HepG2 (cell line): Measurements from ENCODE around the gene FGGY. TPM values are rescaled to one million over a fixed set of nuclear protein-coding genes. Genes with fewer than 3 reads are reported as not detected.

Experiments used
- ATAC-seq: fragments of 200-7000 bp; cut with Tn5 transposase; 3 replicates; pipeline ENCODE4 v1.9.1; 2020; ENCODE audit warnings: mild to moderate bottlenecking, moderate library complexity
- BruUV-seq: library from RNA; stranded (reverse); fragments of 400-500 nt; replicated peaks from 2 replicates; lab custom pipeline; 2021; lab: Mats Ljungman, UMichigan
- CTCF ChIA-PET: fragments of 300-600 bp; formaldehyde crosslinking; extraction: SDS; loops from one replicate; lab custom pipeline; 2021; ENCODE audit warnings: low total read pairs, inconsistent platforms, low intra/inter-chr PET ratio; lab: Yijun Ruan, JAX
- POLR2A ChIA-PET: fragments of 350-600 bp; sonication (Branson Sonifier 250); formaldehyde crosslinking; loops from one replicate; lab custom pipeline; 2020; ENCODE audit warnings: antibody characterized with exemption, inconsistent platforms; lab: Yijun Ruan, JAX
- DNase-seq: peaks from one replicate; pipeline ENCODE4 v3.0.0-alpha.2; 2015; ENCODE audit warnings: low spot score
- FAIRE-seq: peaks from 3 replicates; lab custom pipeline; 2011; peaks lifted over from hg19 to GRCh38; lab: Jason Lieb, UNC
- H2AFZ ChIP-seq: one replicate; pipeline ENCODE4 v1.6.1; 2011; ENCODE audit warnings: low read length, inconsistent platforms
- H3K27ac ChIP-seq: fragments of 300-600 bp; 3 replicates; pipeline ENCODE4 v1.8.0; 2011; ENCODE audit warnings: mixed run types, mild to moderate bottlenecking, mixed read lengths, low read length, inconsistent platforms; ENCODE audit not compliant: insufficient read depth; ENCODE audit errors: extremely low read length
- H3K27me3 ChIP-seq, 2 experiments: fragments of 200-600 bp in 1 of 2; 2 replicates in 1 of 2; 3 replicates in 1 of 2; pipeline versions ENCODE4 v1.6.0 to v1.8.0; 2011; ENCODE audit warnings: low read length in 2 of 2, mild to moderate bottlenecking in 2 of 2, moderate library complexity in 2 of 2, inconsistent platforms in 1 of 2; ENCODE audit not compliant: insufficient read depth in 2 of 2, control insufficient read depth in 1 of 2
- H3K36me3 ChIP-seq, 2 experiments: fragments of 200-600 bp in 1 of 2; replicated peaks in 1 of 2; 2 replicates in 1 of 2; 3 replicates in 1 of 2; pipeline versions ENCODE4 v1.5.1 to v1.8.0; 2011; ENCODE audit warnings: low read length in 2 of 2, inconsistent platforms in 1 of 2; ENCODE audit not compliant: insufficient read depth in 2 of 2, control insufficient read depth in 1 of 2
- H3K4me1 ChIP-seq: 2 replicates; pipeline ENCODE4 v1.5.1; 2012; ENCODE audit warnings: low read length, inconsistent platforms; ENCODE audit not compliant: insufficient read depth
- H3K4me2 ChIP-seq: 2 replicates; pipeline ENCODE4 v1.6.0; 2011; ENCODE audit warnings: low read depth, low read length, inconsistent platforms
- H3K4me3 ChIP-seq, 3 experiments: fragments of 200-600 bp in 1 of 3; sonication (generic), shearing (Covaris generic) in 1 of 3; replicated peaks in 1 of 3; 2 replicates each; pipeline ENCODE4 v1.5.1; 2011 to 2016; ENCODE audit warnings: low read length in 3 of 3, inconsistent platforms in 2 of 3, low read depth in 2 of 3, mild to moderate bottlenecking in 2 of 3, control low read depth in 1 of 3, mixed read lengths in 1 of 3; ENCODE audit not compliant: insufficient read depth in 1 of 3
- H3K79me2 ChIP-seq: one replicate; pipeline ENCODE4 v1.6.1; 2011; ENCODE audit warnings: low read length, inconsistent platforms; ENCODE audit not compliant: insufficient read depth
- H3K9ac ChIP-seq: 2 replicates; pipeline ENCODE4 v1.6.0; 2011; ENCODE audit warnings: mild to moderate bottlenecking, low read depth, low read length, inconsistent platforms; ENCODE audit not compliant: insufficient read depth
- H3K9me3 ChIP-seq: 2 replicates; pipeline ENCODE4 v1.5.1; 2012; ENCODE audit warnings: mild to moderate bottlenecking, low read length
- H4K20me1 ChIP-seq: 2 replicates; pipeline ENCODE4 v1.6.0; 2011; ENCODE audit warnings: inconsistent platforms, mild to moderate bottlenecking, low read length, moderate library complexity; ENCODE audit not compliant: insufficient read depth
- ATF3 ChIP-seq: sonication (generic); formaldehyde crosslinking; IDR thresholded peaks from 2 replicates; pipeline ENCODE4 v1.4.0; 2020; ENCODE audit warnings: missing genetic modification reagents
- ELF3 ChIP-seq: IDR thresholded peaks from 2 replicates; pipeline ENCODE4 v1.6.1; 2016; ENCODE audit warnings: missing genetic modification reagents, missing compliant biosample characterization
- HMG20B ChIP-seq: conservative IDR thresholded peaks from 2 replicates; pipeline ENCODE4 v1.6.1; 2016; ENCODE audit warnings: missing genetic modification reagents, missing compliant biosample characterization
- HNF1A ChIP-seq, 2 experiments: sonication (generic) in 1 of 2; formaldehyde crosslinking in 1 of 2; IDR thresholded peaks; 2 replicates each; pipeline versions ENCODE4 v1.4.0 to v1.6.1; 2016 to 2020; ENCODE audit warnings: borderline replicate concordance in 1 of 2, low read depth in 1 of 2, mild to moderate bottlenecking in 1 of 2, missing genetic modification reagents in 1 of 2
- LCORL ChIP-seq, 2 experiments: fragments of 450-650 bp in 1 of 2; sonication (generic) in 1 of 2; formaldehyde crosslinking in 1 of 2; IDR thresholded peaks; 2 replicates each; pipeline versions ENCODE4 v1.5.0 to v1.6.1; 2017 to 2020; ENCODE audit warnings: antibody characterized with exemption in 1 of 2, missing genetic modification reagents in 1 of 2
- MAX ChIP-seq: IDR thresholded peaks from 2 replicates; pipeline ENCODE4 v1.6.1; 2012; ENCODE audit warnings: inconsistent platforms
- NFYB ChIP-seq: sonication (generic); formaldehyde crosslinking; IDR thresholded peaks from 2 replicates; pipeline ENCODE4 v1.4.0; 2020; ENCODE audit warnings: missing genetic modification reagents
- SMARCE1 ChIP-seq: fragments of 450-650 bp; IDR thresholded peaks from 2 replicates; pipeline ENCODE4 v1.6.1; 2017; ENCODE audit warnings: borderline replicate concordance
- SMYD3 ChIP-seq: sonication (generic); formaldehyde crosslinking; IDR thresholded peaks from 2 replicates; pipeline ENCODE4 v1.8.1; 2023; ENCODE audit warnings: mild to moderate bottlenecking, missing genetic modification reagents
- SNAPC2 ChIP-seq: sonication (generic); formaldehyde crosslinking; IDR thresholded peaks from 2 replicates; pipeline ENCODE4 v1.8.1; 2022; ENCODE audit warnings: mild to moderate bottlenecking, missing genetic modification reagents
- ZFP62 ChIP-seq: sonication (generic); formaldehyde crosslinking; IDR thresholded peaks from 2 replicates; pipeline ENCODE4 v1.4.0; 2020; ENCODE audit warnings: missing genetic modification reagents
- ZFP91 ChIP-seq: sonication (generic); formaldehyde crosslinking; IDR thresholded peaks from 2 replicates; pipeline ENCODE4 v1.9.0; 2022; ENCODE audit warnings: missing genetic modification reagents, mild to moderate bottlenecking, borderline replicate concordance
- WGBS: methylation state at CpG from one replicate; pipeline ENCODE4 v1.1.6; 2017; ENCODE audit warnings: low lambda C conversion rate; 5-methylcytosine and 5-hydroxymethylcytosine counted together
- in situ Hi-C: cut with HindIII; loops from 2 replicates; pipeline ENCODE4 v1.10.0; 2017; ENCODE audit warnings: low pct_unique_long_range_greater_than_20kb; ENCODE audit not compliant: extremely low pct_ligation_motif_present
- intact Hi-C: fragments of 100-400 bp; cut with micrococcal nuclease; formaldehyde crosslinking; loops from one replicate; pipeline ENCODE4 v1.10.0; 2022; ENCODE audit not compliant: unreplicated experiment
- polyA plus RNA-seq, 8 experiments: library from polyadenylated mRNA; depleted of rRNA in 3 of 8; stranded (reverse) in 7 of 8; unstranded in 1 of 8; fragments of >200 nt; fragmentation: Illumina TruSeq in 4 of 8; extraction: Trizol in 4 of 8; gene quantifications; 2 replicates each; pipeline versions ENCODE4 v1.2.1 to v1.2.3, GENCODE V29; 2011 to 2016; ENCODE audit warnings: low read depth in 4 of 8, missing spikeins in 1 of 8, mixed read lengths in 1 of 8; ENCODE audit not compliant: insufficient read depth in 1 of 8
- total RNA-seq, 5 experiments: library from RNA; depleted of rRNA; stranded (reverse); fragments of >200 nt; fragmentation: Illumina TruSeq; extraction: Trizol; gene quantifications; 2 replicates each; pipeline ENCODE4 v1.2.3, GENCODE V29; 2016; ENCODE audit warnings: low read depth in 1 of 5

FGGY gene
- total and polyA plus RNA-seq, 2 of the 13 experiments (the other 11 are each of a cell fraction or from before 2014, with no cell fraction given), result 15.7 to 27.5 TPM

- H3K79me2 ChIP-seq, result no peaks in the 10 kb centered on the region
- DNase-seq (no peak), ATAC-seq (no peak), FAIRE-seq (no peak)
- H3K27ac ChIP-seq, result no peak overlapping the region
- no peaks in the 10 kb centered on the region for H3K36me3 ChIP-seq
- no peak overlapping the region for H3K4me3 ChIP-seq
- H3K9ac ChIP-seq, result no peak overlapping the region
- H4K20me1 ChIP-seq, result no peaks in the 10 kb centered on the region
- in situ Hi-C loops, result no loop called here
- H2AFZ ChIP-seq, result no peak overlapping the region
- H3K4me1 ChIP-seq, result peaks cover 43% of the 10 kb centered on the region
- H3K9me3 ChIP-seq, result no peaks in the 10 kb centered on the region
- H3K4me2 ChIP-seq, result no peak overlapping the region
- BruUV-seq, result no TSS peak
- no peaks in the 10 kb centered on the region for H3K27me3 ChIP-seq
- no peak for TF ChIP-seq MAX
- TF ChIP-seq NFYB (CRISPR knock-in tag), result no peak
- no peak for TF ChIP-seq SMYD3 (CRISPR knock-in tag)
- WGBS, result 98% methylated on average over 6 of the region's 6 CpGs
- ChIA-PET CTCF (no interaction called here), POLR2A (no interaction called here)
- intact Hi-C loops, result no loop called here
Observed at GRCh38 chr1:59428828-59429227, 131.9 kb downstream of the FGGY start.

GRCh38 chr1:59429656-59430055 lies 132.8 kb downstream of the FGGY start:
- H3K79me2 ChIP-seq, result no peaks in the 10 kb centered on the region
- H3K4me1 ChIP-seq, result peaks cover 50% of the 10 kb centered on the region
- ChIA-PET CTCF (no interaction called here), POLR2A (no interaction called here)
- no peak overlapping the region for H3K4me2 ChIP-seq
- 99% methylated on average over 3 of the region's 3 CpGs for WGBS
- intact Hi-C loops, result no loop called here
- H2AFZ ChIP-seq, result no peak overlapping the region
- no peaks in the 10 kb centered on the region for H3K9me3 ChIP-seq
- BruUV-seq, result no TSS peak
- DNase-seq, result no peak
- ATAC-seq, result no peak
- no peaks in the 10 kb centered on the region for H4K20me1 ChIP-seq
- no peak overlapping the region for H3K9ac ChIP-seq
- no peaks in the 10 kb centered on the region for H3K27me3 ChIP-seq
- no peak overlapping the region for H3K4me3 ChIP-seq
- FAIRE-seq, result no peak
- in situ Hi-C loops, result no loop called here
- H3K36me3 ChIP-seq, result no peaks in the 10 kb centered on the region
- no peak overlapping the region for H3K27ac ChIP-seq
- TF ChIP-seq LCORL (IDR thresholded peaks at IDR 0.05) (no peak), LCORL (CRISPR knock-in tag; IDR thresholded peaks at IDR 0.05) (no peak), ELF3 (CRISPR knock-in tag) (no peak), SNAPC2 (CRISPR knock-in tag) (no peak), ZFP91 (CRISPR knock-in tag) (no peak), HMG20B (CRISPR knock-in tag) (no peak), ATF3 (no peak), SMARCE1 (no peak), HNF1A (IDR thresholded peaks at IDR 0.05; ENCODE audit: low read depth) (no peak), HNF1A (CRISPR knock-in tag; IDR thresholded peaks at IDR 0.05; ENCODE audit: borderline replicate concordance) (no peak), ZFP62 (CRISPR knock-in tag) (no peak)
